K562 (cell line): ENCODE measurements around the gene PRKACA. TPM values are rescaled to one million over a fixed set of nuclear protein-coding genes. Genes with fewer than 3 reads are reported as not detected.
A peak's percentile ranks its signal among the peaks of the same experiment; 100 is the strongest.

Experiments
- ATAC-seq: fragments of 200-7000 bp; cut with Tn5 transposase; 3 replicates; pipeline ENCODE4 v1.9.1; 2020; ENCODE audit warnings: moderate library complexity
- BruUV-seq: library from RNA; stranded (reverse); fragments of 400-500 nt; replicated peaks from 2 replicates; lab custom pipeline; 2021; lab: Mats Ljungman, UMichigan
- CTCF ChIA-PET: fragments of 300-600 bp; formaldehyde crosslinking; extraction: SDS; loops from one replicate; lab custom pipeline; 2021; ENCODE audit warnings: low intra/inter-chr PET ratio; lab: Yijun Ruan, JAX
- POLR2A ChIA-PET: fragments of 300-600, 350-650 bp; sonication (Branson Sonifier 250); formaldehyde crosslinking; extraction: SDS; loops from one replicate; lab custom pipeline; 2021; ENCODE audit warnings: antibody characterized with exemption, inconsistent platforms; lab: Yijun Ruan, JAX
- DNase-seq, 4 experiments: peaks; one replicate each; pipeline versions ENCODE4 v3.0.0 to v3.0.0-alpha.2; 2011 to 2018; ENCODE audit warnings: low spot score in 3 of 4, mixed read lengths in 3 of 4; ENCODE audit errors: extremely low read depth in 1 of 4
- FAIRE-seq: peaks from 2 replicates; lab custom pipeline; 2011; peaks lifted over from hg19 to GRCh38; lab: Jason Lieb, UNC
- H2AFZ ChIP-seq: 2 replicates; pipeline ENCODE4 v1.6.0; 2011; ENCODE audit warnings: low read depth, low read length, control low read depth, inconsistent platforms
- H3K27ac ChIP-seq: fragments of 200-600 bp; 3 replicates; pipeline ENCODE4 v1.8.0; 2011; ENCODE audit warnings: low read depth, mild to moderate bottlenecking, control low read depth, inconsistent platforms, low read length, moderate library complexity, mixed read lengths; ENCODE audit errors: extremely low read depth
- H3K27me3 ChIP-seq, 2 experiments: fragments of 300-600 bp in 1 of 2; 2 replicates in 1 of 2; 3 replicates in 1 of 2; pipeline versions ENCODE4 v1.6.0 to v1.8.0; 2011; ENCODE audit warnings: inconsistent platforms in 2 of 2, low read length in 2 of 2, mild to moderate bottlenecking in 1 of 2, mixed read lengths in 1 of 2, moderate library complexity in 1 of 2; ENCODE audit not compliant: control insufficient read depth in 2 of 2, insufficient read depth in 2 of 2
- H3K36me3 ChIP-seq: fragments of 300-600 bp; 3 replicates; pipeline ENCODE4 v1.8.0; 2011; ENCODE audit warnings: mild to moderate bottlenecking, low read length, inconsistent platforms; ENCODE audit not compliant: control insufficient read depth, insufficient read depth
- H3K4me1 ChIP-seq, 2 experiments: fragments of 200-600 bp in 1 of 2; replicated peaks in 1 of 2; 2 replicates in 1 of 2; 3 replicates in 1 of 2; pipeline versions ENCODE4 v1.5.1 to v1.8.0; 2011; ENCODE audit warnings: inconsistent platforms in 2 of 2, low read length in 2 of 2, mild to moderate bottlenecking in 1 of 2, mixed read lengths in 1 of 2, moderate library complexity in 1 of 2; ENCODE audit not compliant: control insufficient read depth in 2 of 2, insufficient read depth in 2 of 2
- H3K4me2 ChIP-seq: 2 replicates; pipeline ENCODE4 v1.6.1; 2011; ENCODE audit warnings: low read length, control low read depth, inconsistent platforms, mixed read lengths; ENCODE audit not compliant: insufficient read depth
- H3K4me3 ChIP-seq: fragments of 200-600 bp; sonication (generic), shearing (Covaris generic); 2 replicates; pipeline ENCODE4 v1.5.1; 2016; ENCODE audit warnings: control low read depth, inconsistent platforms
- H3K79me2 ChIP-seq: fragments of 200-600 bp; 3 replicates; pipeline ENCODE4 v1.8.0; 2011; ENCODE audit warnings: low read length, inconsistent platforms; ENCODE audit not compliant: control insufficient read depth, insufficient read depth
- H3K9ac ChIP-seq, 2 experiments: 2 replicates each; pipeline versions ENCODE4 v1.6.0 to v1.6.1; 2011; ENCODE audit warnings: low read depth in 2 of 2, low read length in 2 of 2, control low read depth in 1 of 2, inconsistent platforms in 1 of 2, mild to moderate bottlenecking in 1 of 2, mixed read lengths in 1 of 2; ENCODE audit not compliant: insufficient read depth in 1 of 2
- H3K9me1 ChIP-seq: one replicate; pipeline ENCODE4 v1.6.0; 2011; ENCODE audit warnings: inconsistent platforms, mild to moderate bottlenecking, low read length, moderate library complexity; ENCODE audit not compliant: control insufficient read depth, insufficient read depth
- H3K9me3 ChIP-seq: replicated peaks from 2 replicates; pipeline ENCODE4 v1.5.1; 2011; ENCODE audit warnings: low read depth, low read length, inconsistent platforms; ENCODE audit not compliant: control insufficient read depth, insufficient read depth
- H4K20me1 ChIP-seq: replicated peaks from 2 replicates; pipeline ENCODE4 v1.6.1; 2011; ENCODE audit warnings: low read length, inconsistent platforms, mixed read lengths; ENCODE audit not compliant: control insufficient read depth, insufficient read depth
- GATAD2B ChIP-seq: fragments of 450-650 bp; IDR thresholded peaks from 2 replicates; pipeline ENCODE4 v1.6.1; 2017; ENCODE audit warnings: mild to moderate bottlenecking, borderline replicate concordance
- HNRNPUL1 ChIP-seq: fragments of 200-400 bp; formaldehyde crosslinking; IDR thresholded peaks from 2 replicates; pipeline ENCODE4 v1.6.1; 2017; ENCODE audit warnings: low read length
- RCOR1 ChIP-seq, 2 experiments: IDR thresholded peaks; 2 replicates each; pipeline ENCODE4 v1.6.1; 2012; ENCODE audit warnings: low read depth in 2 of 2, low read length in 2 of 2, borderline replicate concordance in 1 of 2, improper control_type of control experiment in 1 of 2
- WGBS: fragments of 100-300 bp; shearing (Covaris generic); methylation state at CpG from one replicate; pipeline ENCODE4 v1.1.6; 2016; ENCODE audit warnings: low coverage, mixed read lengths; ENCODE audit not compliant: insufficient coverage; ENCODE audit errors: missing lambda C conversion rate; 5-methylcytosine and 5-hydroxymethylcytosine counted together
- in situ Hi-C: fragments of 300-500 bp; cut with MboI; formaldehyde crosslinking; loops from 4 replicates; pipeline ENCODE4 v1.15.0; 2018; ENCODE audit warnings: inconsistent platforms, mixed read lengths
- intact Hi-C: fragments of 100-400 bp; cut with micrococcal nuclease; formaldehyde crosslinking; loops from 2 replicates; pipeline ENCODE4 v1.14.2; 2022
- polyA plus RNA-seq, 8 experiments: library from polyadenylated mRNA; depleted of rRNA in 4 of 8; stranded (reverse) in 5 of 8; unstranded in 3 of 8; fragments of >200 nt; fragmentation: Nextera tagmentation in 2 of 8; fragmentation: Illumina TruSeq in 1 of 8; extraction: Ambion mirVana in 2 of 8; extraction: Trizol in 1 of 8; gene quantifications; 2 replicates each; pipeline versions ENCODE4 v1.2.1 to v1.2.3, GENCODE V29; 2011 to 2014; ENCODE audit warnings: inconsistent platforms in 1 of 8, missing spikeins in 1 of 8
- total RNA-seq, 7 experiments: library from RNA; depleted of rRNA in 6 of 7; stranded (reverse); fragments of >200 nt in 6 of 7; fragmentation: Illumina TruSeq in 2 of 7; extraction: Trizol in 2 of 7; gene quantifications; 2 replicates each; pipeline versions ENCODE4 v1.2.1 to v1.2.3, GENCODE V29; 2011 to 2021; ENCODE audit warnings: low replicate concordance in 1 of 7
- TF ChIP-seq, protein P1 (sequence below): sonication (generic); formaldehyde crosslinking; IDR thresholded peaks from 2 replicates; pipeline ENCODE4 v1.8.1; 2023; ENCODE audit warnings: mild to moderate bottlenecking, missing genetic modification reagents
- TF ChIP-seq, protein P2 (sequence below): fragments of 450-650 bp; formaldehyde crosslinking; IDR thresholded peaks from 2 replicates; pipeline ENCODE4 v1.4.0; 2020; ENCODE audit warnings: mild to moderate bottlenecking, moderate library complexity

The PRKACA gene
- total and polyA plus RNA-seq, 9 of the 15 experiments (the other 6 are each of a cell fraction or from before 2014, with no cell fraction given): 1.2 to 63.1 (median 13.0) TPM

DNA sequence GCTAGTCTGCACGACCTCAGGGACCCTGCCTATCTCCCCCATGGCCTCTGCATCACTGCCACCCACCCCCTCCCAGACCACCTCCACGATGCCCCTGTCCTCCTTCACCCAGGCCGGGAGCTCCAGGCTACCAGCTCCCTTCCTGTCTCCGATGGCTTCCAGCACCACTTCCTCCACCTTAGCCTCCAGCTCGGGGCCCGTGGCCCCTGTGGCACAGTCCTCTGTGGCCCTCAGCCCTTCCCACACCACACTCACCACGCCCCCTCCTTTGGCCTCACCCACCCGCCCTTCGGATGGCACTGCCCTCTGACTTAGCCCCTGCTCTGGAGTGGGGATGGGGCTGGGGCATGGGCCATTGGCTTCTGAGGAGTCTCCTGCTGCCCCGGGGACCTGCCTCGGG is 62.8 kb downstream of the PRKACA start:
- no peak for FAIRE-seq
- in situ Hi-C loops (loop anchor here (25.0 kb wide), 1 partner anchor 467 kb away; no protein-coding TSS in a partner anchor), intact Hi-C loops (no loop called here)
- no TSS peak for BruUV-seq
- Histone ChIP-seq H3K9me1 (no peaks in the 10 kb centered on the region), H3K4me1 (peaks cover 16 to 55% of the 10 kb centered on the region in 2 experiments), H3K4me2 (no peak overlapping the region), H3K9ac (0 out of 4 replicates have a peak overlapping the region, but pooled peaks of 1 of the 2 experiments have one; percentile 57), H3K4me3 (no peak overlapping the region), H3K9me3 (no peaks in the 10 kb centered on the region), H3K27ac (no peak overlapping the region), H3K27me3 (no peaks in the 10 kb centered on the region), H4K20me1 (no peaks in the 10 kb centered on the region), H3K36me3 (peaks cover 11% of the 10 kb centered on the region; the same call in 1 of the 3 replicates), H3K79me2 (no peaks in the 10 kb centered on the region), H2AFZ (no peak overlapping the region)
- no peak for ATAC-seq
- ChIA-PET POLR2A (no interaction called here), CTCF (no interaction called here)
- TF ChIP-seq RCOR1 (IDR thresholded peaks at IDR 0.05; ENCODE audit: borderline replicate concordance in 1 of 2, low read depth in 2 of 2, low read length in 2 of 2) (no peak), GATAD2B (no peak), HNRNPUL1 (no peak)
- TF ChIP-seq, protein P1, sequence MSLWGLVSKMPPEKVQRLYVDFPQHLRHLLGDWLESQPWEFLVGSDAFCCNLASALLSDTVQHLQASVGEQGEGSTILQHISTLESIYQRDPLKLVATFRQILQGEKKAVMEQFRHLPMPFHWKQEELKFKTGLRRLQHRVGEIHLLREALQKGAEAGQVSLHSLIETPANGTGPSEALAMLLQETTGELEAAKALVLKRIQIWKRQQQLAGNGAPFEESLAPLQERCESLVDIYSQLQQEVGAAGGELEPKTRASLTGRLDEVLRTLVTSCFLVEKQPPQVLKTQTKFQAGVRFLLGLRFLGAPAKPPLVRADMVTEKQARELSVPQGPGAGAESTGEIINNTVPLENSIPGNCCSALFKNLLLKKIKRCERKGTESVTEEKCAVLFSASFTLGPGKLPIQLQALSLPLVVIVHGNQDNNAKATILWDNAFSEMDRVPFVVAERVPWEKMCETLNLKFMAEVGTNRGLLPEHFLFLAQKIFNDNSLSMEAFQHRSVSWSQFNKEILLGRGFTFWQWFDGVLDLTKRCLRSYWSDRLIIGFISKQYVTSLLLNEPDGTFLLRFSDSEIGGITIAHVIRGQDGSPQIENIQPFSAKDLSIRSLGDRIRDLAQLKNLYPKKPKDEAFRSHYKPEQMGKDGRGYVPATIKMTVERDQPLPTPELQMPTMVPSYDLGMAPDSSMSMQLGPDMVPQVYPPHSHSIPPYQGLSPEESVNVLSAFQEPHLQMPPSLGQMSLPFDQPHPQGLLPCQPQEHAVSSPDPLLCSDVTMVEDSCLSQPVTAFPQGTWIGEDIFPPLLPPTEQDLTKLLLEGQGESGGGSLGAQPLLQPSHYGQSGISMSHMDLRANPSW: no peak
- TF ChIP-seq, protein P2, sequence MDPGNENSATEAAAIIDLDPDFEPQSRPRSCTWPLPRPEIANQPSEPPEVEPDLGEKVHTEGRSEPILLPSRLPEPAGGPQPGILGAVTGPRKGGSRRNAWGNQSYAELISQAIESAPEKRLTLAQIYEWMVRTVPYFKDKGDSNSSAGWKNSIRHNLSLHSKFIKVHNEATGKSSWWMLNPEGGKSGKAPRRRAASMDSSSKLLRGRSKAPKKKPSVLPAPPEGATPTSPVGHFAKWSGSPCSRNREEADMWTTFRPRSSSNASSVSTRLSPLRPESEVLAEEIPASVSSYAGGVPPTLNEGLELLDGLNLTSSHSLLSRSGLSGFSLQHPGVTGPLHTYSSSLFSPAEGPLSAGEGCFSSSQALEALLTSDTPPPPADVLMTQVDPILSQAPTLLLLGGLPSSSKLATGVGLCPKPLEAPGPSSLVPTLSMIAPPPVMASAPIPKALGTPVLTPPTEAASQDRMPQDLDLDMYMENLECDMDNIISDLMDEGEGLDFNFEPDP: no peak
- 25% methylated on average over 6 of the region's 11 CpGs for WGBS
- DNase-seq: peak in 3 of 4 experiments; percentile 4 to 6 (median 5)
